ENCODE data around the gene NYAP1.
"Not testable (repeated sequence)": the region's sequence is repeated elsewhere in the genome, so short reads cannot be mapped to it uniquely, and the experiment has no call there.

NYAP1 gene

GRCh38 chr7:100515072-100515532 lies 31.4 kb downstream of the NYAP1 start:
- DNase-seq: no peak

- peak; percentile 25 for DNase-seq
These were observed 32.5 kb downstream of the NYAP1 start for GRCh38 chr7:100516135-100516812.

- DNase-seq: no peak
These were observed 33.6 kb downstream of the NYAP1 start for GRCh38 chr7:100517305-100517704.

GRCh38 chr7:100519580-100519979 lies 35.9 kb downstream of the NYAP1 start:
- DNase-seq: no peak

- no peak for DNase-seq
These were observed 36.4 kb downstream of the NYAP1 start for GRCh38 chr7:100520138-100520537.

GRCh38 chr7:100521076-100521475 lies 37.3 kb downstream of the NYAP1 start:
- DNase-seq: no peak

GRCh38 chr7:100521909-100522593 lies 38.3 kb downstream of the NYAP1 start:
- not testable (repeated sequence) for DNase-seq

GRCh38 chr7:100523192-100523591 lies 39.5 kb downstream of the NYAP1 start:
- DNase-seq: not testable (repeated sequence)

GRCh38 chr7:100528108-100528866 lies 44.6 kb downstream of the NYAP1 start:
- not testable (repeated sequence) for DNase-seq

GRCh38 chr7:100532165-100533022 lies 48.7 kb downstream of the NYAP1 start:
- DNase-seq: no peak

- DNase-seq: not testable (repeated sequence)
These were observed 52.3 kb downstream of the NYAP1 start for GRCh38 chr7:100535982-100536381.

GRCh38 chr7:100536695-100537094 lies 53.0 kb downstream of the NYAP1 start:
- DNase-seq: not testable (repeated sequence)

GRCh38 chr7:100538348-100538653 lies 54.6 kb downstream of the NYAP1 start:
- DNase-seq: no peak

GRCh38 chr7:100538654-100539435 lies 55.1 kb downstream of the NYAP1 start, which contains the start of gene AGFG2:
AGFG2 (plus strand) TSS chr7:100539203; CDS start chr7:100539347, 144 bp downstream.
- peak; percentile 100 for DNase-seq

GRCh38 chr7:100539436-100540006 lies 55.8 kb downstream of the NYAP1 start:
- no peak for DNase-seq

- DNase-seq: no peak
These were observed 56.5 kb downstream of the NYAP1 start for GRCh38 chr7:100540073-100540723.

- DNase-seq: not testable (repeated sequence)
These were observed 57.6 kb downstream of the NYAP1 start for GRCh38 chr7:100541309-100541708.

GRCh38 chr7:100543586-100543985 lies 59.9 kb downstream of the NYAP1 start:
- no peak for DNase-seq

- DNase-seq: no peak
These were observed 60.7 kb downstream of the NYAP1 start for GRCh38 chr7:100544386-100544785.

Data from stimulated activated CD4-positive, alpha-beta T cell treated with anti-CD3 and anti-CD28 coated beads, Interleukin-4, amount 100 ng/mL, for 24 hours (primary cell).